Activated naive CD4-positive, alpha-beta T cell treated with anti-CD3 and anti-CD28 coated beads, Interleukin-2, amount 50 U/mL, for 24 hours (primary cell): ENCODE data around the gene CNBP.
"Not testable (repeated sequence)": the region's sequence is repeated elsewhere in the genome, so short reads cannot be mapped to it uniquely, and the experiment has no call there.

Experiments
- H3K27ac Mint-ChIP-seq: one replicate; pipeline ENCODE4 v1.8.0; 2021; ENCODE audit warnings: mild to moderate bottlenecking, mixed read lengths
- H3K27me3 Mint-ChIP-seq: one replicate; pipeline ENCODE4 v1.8.0; 2021; ENCODE audit warnings: mixed read lengths
- H3K36me3 Mint-ChIP-seq: one replicate; pipeline ENCODE4 v1.8.0; 2021; ENCODE audit warnings: mixed read lengths
- H3K4me1 Mint-ChIP-seq: one replicate; pipeline ENCODE4 v1.8.0; 2021; ENCODE audit warnings: mixed read lengths
- H3K4me3 Mint-ChIP-seq: one replicate; pipeline ENCODE4 v1.8.0; 2021; ENCODE audit warnings: mild to moderate bottlenecking, mixed read lengths
- H3K9me3 Mint-ChIP-seq: one replicate; pipeline ENCODE4 v1.8.0; 2021; ENCODE audit warnings: mixed read lengths

The CNBP gene

DNA sequence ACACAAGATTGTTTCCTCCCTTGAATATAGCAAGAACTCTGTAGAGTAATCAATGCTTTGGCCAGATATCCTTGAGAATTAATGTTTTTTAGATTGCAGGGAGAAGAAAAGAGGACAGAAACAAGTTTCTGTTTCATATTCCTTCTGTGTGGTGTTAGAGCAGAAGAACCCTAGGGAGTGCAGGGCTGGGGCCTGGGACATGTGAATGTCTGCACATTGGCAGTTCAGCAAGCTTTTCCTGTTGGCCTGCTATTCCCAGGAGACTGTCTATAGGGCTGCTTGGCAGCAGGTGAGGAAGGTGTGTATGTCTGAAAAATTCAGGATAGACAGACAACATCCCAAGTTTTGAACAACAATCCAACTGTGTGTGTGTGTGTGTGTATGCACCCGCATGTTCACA lies 13.6 kb upstream of the CNBP start:
- H3K27me3 Mint-ChIP-seq = no peaks in the 10 kb centered on the region
- no peak overlapping the region for H3K27ac Mint-ChIP-seq
- H3K4me1 Mint-ChIP-seq = no peaks in the 10 kb centered on the region
- no peaks in the 10 kb centered on the region for H3K9me3 Mint-ChIP-seq
- H3K4me3 Mint-ChIP-seq = no peak overlapping the region
- H3K36me3 Mint-ChIP-seq = no peaks in the 10 kb centered on the region

DNA sequence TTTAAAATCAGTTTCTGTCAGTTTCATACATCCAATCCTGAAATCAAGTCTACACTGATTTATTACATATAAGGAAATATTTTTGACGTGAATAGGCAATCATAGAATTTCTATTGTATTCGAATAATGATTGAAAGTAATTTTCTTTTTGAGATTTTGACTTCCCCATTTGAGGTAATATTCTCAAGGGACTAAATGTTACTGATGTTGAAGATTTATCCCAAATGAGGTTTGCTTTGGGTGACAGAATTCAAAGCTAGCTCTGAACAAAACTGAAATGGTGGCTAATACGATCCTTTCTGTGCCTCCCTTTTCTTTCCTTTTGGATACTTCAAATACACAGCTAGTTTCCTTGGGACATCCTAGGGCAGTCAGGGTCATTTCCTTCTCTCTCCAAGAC lies 12.9 kb upstream of the CNBP start:
- no peaks in the 10 kb centered on the region for H3K4me1 Mint-ChIP-seq
- no peak overlapping the region for H3K27ac Mint-ChIP-seq
- no peaks in the 10 kb centered on the region for H3K9me3 Mint-ChIP-seq
- H3K36me3 Mint-ChIP-seq = no peaks in the 10 kb centered on the region
- H3K4me3 Mint-ChIP-seq = no peak overlapping the region
- no peaks in the 10 kb centered on the region for H3K27me3 Mint-ChIP-seq

DNA sequence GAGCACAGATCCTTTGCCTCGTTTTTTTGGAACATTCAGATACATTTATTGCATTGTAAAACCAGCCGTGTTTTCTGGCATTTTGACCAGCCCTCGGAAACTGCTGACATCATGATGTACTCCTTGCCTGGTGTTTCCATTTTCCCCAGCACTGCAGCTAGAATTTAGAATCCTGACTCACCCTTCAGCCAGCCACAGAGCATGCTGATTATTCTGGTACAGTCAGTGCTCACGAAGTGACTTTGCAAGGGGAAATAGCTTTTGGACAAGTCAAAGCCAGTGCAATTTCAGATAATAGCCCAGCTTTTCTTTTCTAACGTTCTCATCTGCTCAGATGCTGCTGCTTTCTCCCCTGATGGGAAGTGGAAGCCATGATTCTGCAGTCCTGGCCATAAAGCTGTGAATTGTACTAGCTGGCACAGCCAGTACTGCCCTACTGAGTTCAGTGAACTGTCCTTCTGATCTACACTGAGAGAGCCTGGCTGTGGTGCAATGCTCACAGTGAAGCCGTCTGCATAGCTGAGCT lies 12.1 kb upstream of the CNBP start:
- no peaks in the 10 kb centered on the region for H3K36me3 Mint-ChIP-seq
- no peaks in the 10 kb centered on the region for H3K4me1 Mint-ChIP-seq
- no peaks in the 10 kb centered on the region for H3K27me3 Mint-ChIP-seq
- no peaks in the 10 kb centered on the region for H3K9me3 Mint-ChIP-seq
- H3K4me3 Mint-ChIP-seq = no peak overlapping the region
- H3K27ac Mint-ChIP-seq = no peak overlapping the region

DNA sequence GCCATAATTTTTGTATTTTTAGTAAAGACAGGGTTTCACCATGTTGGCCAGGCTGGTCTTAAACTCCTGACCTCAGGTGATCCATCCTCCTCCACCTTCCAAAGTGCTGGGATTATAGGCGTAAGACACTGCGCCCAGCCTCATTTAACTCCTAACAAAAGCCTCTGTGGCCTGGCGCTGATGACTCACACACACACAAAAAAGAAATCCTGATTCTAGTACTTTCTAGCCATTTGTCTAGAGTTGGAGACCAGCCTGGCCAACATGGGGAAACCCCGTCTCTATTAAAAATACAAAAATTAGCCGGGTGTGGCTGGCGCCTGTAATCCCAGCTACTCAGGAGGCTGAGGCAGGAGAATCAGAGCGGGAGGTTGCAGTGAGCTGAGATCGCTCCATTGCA lies 6.1 kb upstream of the CNBP start:
- not testable (repeated sequence) for H3K4me3 Mint-ChIP-seq

DNA sequence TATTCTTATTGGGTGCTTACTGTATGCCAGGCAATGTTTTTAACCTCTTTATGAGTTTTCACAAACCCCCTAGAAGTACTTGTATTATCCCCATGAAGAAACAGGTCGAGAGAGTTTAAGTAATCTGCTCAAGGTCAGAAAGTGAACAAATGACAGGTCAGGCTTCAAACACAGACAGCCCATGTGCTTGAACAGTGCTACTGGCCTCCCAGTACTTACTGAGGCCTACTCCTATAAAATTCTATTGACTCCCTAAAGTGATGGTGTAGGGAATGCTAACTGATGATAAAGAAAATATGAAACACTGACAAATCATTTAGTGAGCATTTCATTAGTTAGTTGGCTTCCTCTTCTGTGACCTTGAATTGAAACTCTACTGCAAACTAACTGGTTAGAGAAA lies 4.2 kb upstream of the CNBP start:
- peaks cover 4% of the 10 kb centered on the region for H3K36me3 Mint-ChIP-seq
- H3K27me3 Mint-ChIP-seq = no peaks in the 10 kb centered on the region
- no peaks in the 10 kb centered on the region for H3K9me3 Mint-ChIP-seq
- peaks cover 3% of the 10 kb centered on the region for H3K4me1 Mint-ChIP-seq
- no peak overlapping the region for H3K4me3 Mint-ChIP-seq
- H3K27ac Mint-ChIP-seq = no peak overlapping the region

More for the DNA sequence above, 6.1 kb upstream of the CNBP start:
- not testable (repeated sequence) for H3K27ac Mint-ChIP-seq, H3K9me3 Mint-ChIP-seq, H3K27me3 Mint-ChIP-seq, H3K36me3 Mint-ChIP-seq, H3K4me1 Mint-ChIP-seq

DNA sequence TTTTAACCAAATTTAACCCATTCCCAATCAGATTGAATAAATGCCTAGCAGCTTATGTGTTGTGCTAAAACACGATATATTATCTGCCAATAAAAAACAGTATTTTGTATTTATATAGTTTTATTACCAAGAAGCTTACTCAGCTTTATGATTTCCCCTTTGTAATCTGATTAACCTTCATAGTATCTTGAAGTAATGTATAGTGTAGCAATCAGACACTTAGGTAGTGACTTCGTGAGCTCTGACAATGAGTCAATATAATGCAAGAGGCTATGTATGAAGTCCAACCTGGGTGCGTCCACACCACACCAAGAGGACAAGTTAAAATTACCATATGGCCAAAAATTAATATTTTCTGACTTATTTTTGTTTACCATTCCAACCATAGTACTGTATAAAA lies 2.1 kb upstream of the CNBP start:
- H3K4me3 Mint-ChIP-seq = peak overlapping the region; percentile 49
- H3K9me3 Mint-ChIP-seq = no peaks in the 10 kb centered on the region
- H3K36me3 Mint-ChIP-seq = peaks cover 20% of the 10 kb centered on the region
- H3K27me3 Mint-ChIP-seq = no peaks in the 10 kb centered on the region
- H3K27ac Mint-ChIP-seq = no peak overlapping the region
- H3K4me1 Mint-ChIP-seq = peaks cover 9% of the 10 kb centered on the region

DNA sequence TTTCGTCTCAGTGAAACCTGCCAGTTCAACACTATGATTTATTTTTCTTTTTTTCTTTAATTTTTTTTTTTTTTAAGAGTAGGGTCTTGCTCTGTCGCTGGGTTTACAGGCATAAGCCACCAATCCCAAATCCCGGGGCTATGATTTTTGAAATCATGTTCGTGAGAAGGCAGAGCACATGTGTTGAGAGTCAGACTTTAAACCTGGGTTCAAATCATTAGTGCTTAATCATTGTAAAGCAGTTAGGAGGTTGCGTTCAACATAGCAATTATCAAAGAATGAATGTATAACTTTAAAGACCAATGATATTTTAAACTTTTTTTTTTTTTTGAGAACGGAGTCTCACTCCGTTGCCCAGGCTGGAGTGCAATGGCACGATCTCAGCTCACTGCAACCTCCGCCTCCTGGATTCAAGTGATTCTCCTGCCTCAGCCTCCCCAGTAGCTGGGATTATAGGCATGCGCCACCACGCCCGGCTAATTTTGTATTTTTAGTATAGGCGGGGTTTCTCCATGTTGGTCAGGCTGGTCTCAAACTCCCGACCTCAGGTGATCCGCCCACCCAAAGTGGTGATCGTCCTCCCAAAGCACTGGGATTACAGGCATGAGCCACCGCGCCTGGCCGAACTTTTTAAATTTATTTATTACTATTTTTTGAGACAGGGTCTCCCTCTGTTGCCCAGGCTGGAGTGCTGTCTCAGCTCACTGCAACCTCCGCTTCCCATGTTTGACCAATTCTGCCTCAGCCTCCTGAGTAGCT lies 1.3 kb upstream of the CNBP start:
- Mint-ChIP-seq H3K36me3 (peaks cover 25% of the 10 kb centered on the region), H3K4me1 (peaks cover 15% of the 10 kb centered on the region), H3K4me3 (peak overlapping the region; percentile 88)
- not testable (repeated sequence) for H3K27ac Mint-ChIP-seq, H3K27me3 Mint-ChIP-seq, H3K9me3 Mint-ChIP-seq

DNA sequence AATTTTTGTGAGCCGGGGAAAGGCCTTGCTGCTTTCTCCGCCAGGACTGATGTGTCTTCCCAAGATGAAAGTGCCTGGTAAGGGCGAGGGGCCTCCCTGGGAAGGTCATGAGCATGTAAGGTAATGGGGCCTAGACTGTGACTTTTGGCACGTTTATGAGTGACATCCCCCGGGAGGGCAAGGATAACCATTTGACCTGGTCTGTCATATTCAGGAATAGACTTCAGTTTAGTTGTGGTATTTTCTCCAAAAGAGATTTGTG lies 631 bp upstream of the CNBP start:
- H3K9me3 Mint-ChIP-seq = no peaks in the 10 kb centered on the region
- peak overlapping the region; percentile 100 for H3K27ac Mint-ChIP-seq
- peaks cover 26% of the 10 kb centered on the region for H3K36me3 Mint-ChIP-seq

DNA sequence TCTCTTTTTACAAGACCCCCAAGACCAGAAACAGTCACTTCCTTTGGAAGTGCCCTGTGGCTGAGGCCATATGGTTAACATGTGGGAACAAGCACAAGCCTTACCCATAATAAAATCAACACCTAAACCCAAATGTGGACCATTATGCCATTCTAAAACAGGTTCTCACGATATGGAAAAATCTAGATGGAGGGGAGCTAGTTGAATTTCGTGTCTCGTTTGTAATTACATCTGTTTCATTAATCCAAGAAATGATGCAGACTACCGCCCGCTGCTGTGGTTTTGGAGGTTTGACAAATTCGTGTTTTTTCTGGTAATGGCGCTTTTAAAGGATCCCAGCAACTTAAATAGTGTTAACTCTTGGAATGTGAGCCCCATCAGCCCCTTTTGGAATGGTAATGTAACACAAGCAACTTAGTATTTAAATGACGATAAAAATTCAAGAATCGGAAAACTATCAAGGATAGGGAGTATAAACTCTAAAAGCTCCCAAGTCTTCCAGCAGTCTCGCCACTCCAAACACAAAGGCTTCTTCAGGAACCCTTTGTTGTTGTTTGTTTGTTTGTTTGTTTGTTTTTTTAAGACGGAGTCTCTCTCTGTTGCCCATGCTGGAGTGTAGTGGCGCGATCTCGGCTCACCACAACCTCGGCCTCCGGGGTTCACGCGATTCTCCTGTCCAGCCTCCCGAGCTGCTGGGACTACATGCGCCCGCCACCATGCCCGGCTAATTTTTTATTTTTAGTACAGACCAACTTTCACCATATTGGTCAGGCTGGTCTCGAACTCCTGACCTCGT lies 1.1 kb downstream of the CNBP start:
- peaks cover 34% of the 10 kb centered on the region for H3K4me1 Mint-ChIP-seq
- H3K9me3 Mint-ChIP-seq = no peaks in the 10 kb centered on the region
- peak overlapping the region; percentile 100 for H3K27ac Mint-ChIP-seq
- no peaks in the 10 kb centered on the region for H3K27me3 Mint-ChIP-seq
- peaks cover 30% of the 10 kb centered on the region for H3K36me3 Mint-ChIP-seq
- H3K4me3 Mint-ChIP-seq = peak overlapping the region; percentile 88

More for the DNA sequence above, 631 bp upstream of the CNBP start:
- Mint-ChIP-seq H3K4me1 (peaks cover 19% of the 10 kb centered on the region), H3K27me3 (no peaks in the 10 kb centered on the region), H3K4me3 (peak overlapping the region; percentile 88)

DNA sequence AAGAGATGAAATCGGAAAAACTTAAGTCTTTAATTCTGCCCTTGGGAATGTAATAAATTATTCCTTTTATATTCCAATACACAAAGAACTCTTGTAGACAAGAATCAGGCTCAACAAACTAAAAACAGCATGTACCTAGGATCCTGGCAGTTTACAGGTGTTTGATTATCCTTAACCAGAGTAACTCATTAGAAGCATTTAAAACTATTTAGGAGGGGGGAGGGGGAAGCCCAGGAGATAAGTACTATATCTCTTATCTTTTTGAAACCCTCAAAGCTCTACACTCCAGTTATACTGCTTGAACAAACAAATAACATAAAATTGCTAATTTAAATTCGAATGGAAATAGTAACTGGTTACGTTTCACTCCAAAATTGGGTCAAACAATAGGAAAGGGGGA lies 1.9 kb downstream of the CNBP start:
- H3K36me3 Mint-ChIP-seq = peaks cover 33% of the 10 kb centered on the region
- peak overlapping the region; percentile 88 for H3K4me3 Mint-ChIP-seq
- H3K27ac Mint-ChIP-seq = peak overlapping the region; percentile 100
- H3K4me1 Mint-ChIP-seq = peaks cover 42% of the 10 kb centered on the region
- no peaks in the 10 kb centered on the region for H3K27me3 Mint-ChIP-seq
- H3K9me3 Mint-ChIP-seq = no peaks in the 10 kb centered on the region

DNA sequence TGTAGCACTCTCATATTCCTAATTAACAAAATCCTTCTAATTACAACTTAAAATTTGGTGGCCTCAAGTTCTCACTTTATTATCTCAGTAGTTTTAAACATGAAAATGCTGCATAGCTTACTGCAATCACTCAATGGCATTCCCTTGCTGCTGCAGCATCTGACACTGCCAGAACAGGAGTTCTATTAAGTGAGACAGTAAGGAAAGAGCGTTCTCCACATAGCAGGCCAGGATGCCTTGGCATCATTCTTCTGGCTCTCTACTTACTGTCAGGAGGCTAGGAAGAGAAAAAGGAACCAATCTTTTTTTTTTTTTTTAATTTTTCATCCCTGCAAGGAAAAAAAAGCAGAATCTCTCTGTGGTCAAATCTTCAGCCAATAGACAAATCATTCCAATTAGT lies 3.2 kb downstream of the CNBP start:
- H3K4me3 Mint-ChIP-seq = peak overlapping the region; percentile 88
- H3K27me3 Mint-ChIP-seq = no peaks in the 10 kb centered on the region
- H3K9me3 Mint-ChIP-seq = no peaks in the 10 kb centered on the region
- peak overlapping the region; percentile 80 for H3K27ac Mint-ChIP-seq
- peaks cover 55% of the 10 kb centered on the region for H3K4me1 Mint-ChIP-seq
- peaks cover 41% of the 10 kb centered on the region for H3K36me3 Mint-ChIP-seq

DNA sequence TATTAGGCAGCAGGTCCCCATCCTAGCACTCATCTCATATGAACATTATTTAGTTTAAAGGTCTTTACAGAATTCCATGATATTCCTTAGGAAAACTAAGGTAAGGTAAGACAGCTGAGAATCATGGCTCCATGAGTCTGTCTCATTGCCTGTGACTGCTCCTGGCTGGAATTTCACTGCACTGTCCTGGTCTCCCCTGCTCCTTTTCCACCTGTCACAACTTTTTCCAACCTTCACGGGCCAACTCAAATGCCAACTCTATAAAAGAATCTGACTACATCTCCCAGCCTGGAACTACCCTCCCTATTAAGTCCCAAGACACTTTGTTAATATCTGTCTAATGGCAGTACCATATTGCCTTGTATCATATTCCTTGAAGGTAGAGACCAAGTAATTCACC lies 7.6 kb downstream of the CNBP start:
- Mint-ChIP-seq H3K4me3 (peak overlapping the region; percentile 88), H3K4me1 (peaks cover 83% of the 10 kb centered on the region), H3K27me3 (no peaks in the 10 kb centered on the region), H3K36me3 (peaks cover 27% of the 10 kb centered on the region), H3K27ac (peak overlapping the region; percentile 84), H3K9me3 (no peaks in the 10 kb centered on the region)

DNA sequence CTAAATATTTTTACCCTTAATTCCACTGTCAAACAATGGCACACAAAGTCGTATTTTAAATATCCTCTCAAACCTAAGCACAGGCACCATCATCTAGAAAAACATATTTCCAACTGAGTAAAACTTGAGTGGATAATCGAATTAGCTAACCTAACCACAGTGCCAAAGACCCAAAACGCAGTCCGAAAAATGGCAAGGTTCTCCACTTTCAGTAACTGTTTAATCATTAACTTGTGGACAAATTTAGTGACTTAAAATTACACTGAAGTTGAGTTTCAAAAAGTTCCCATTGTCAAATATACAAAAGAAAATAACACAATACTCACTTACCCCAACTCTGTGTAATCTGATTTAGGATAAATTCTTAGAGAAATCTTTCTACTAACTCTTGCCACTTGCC lies 10.0 kb downstream of the CNBP start:
- peaks cover 27% of the 10 kb centered on the region for H3K36me3 Mint-ChIP-seq
- H3K27me3 Mint-ChIP-seq = no peaks in the 10 kb centered on the region
- H3K9me3 Mint-ChIP-seq = no peaks in the 10 kb centered on the region
- H3K4me1 Mint-ChIP-seq = peaks cover 81% of the 10 kb centered on the region
- peak overlapping the region; percentile 71 for H3K4me3 Mint-ChIP-seq
- peak overlapping the region; percentile 82 for H3K27ac Mint-ChIP-seq

DNA sequence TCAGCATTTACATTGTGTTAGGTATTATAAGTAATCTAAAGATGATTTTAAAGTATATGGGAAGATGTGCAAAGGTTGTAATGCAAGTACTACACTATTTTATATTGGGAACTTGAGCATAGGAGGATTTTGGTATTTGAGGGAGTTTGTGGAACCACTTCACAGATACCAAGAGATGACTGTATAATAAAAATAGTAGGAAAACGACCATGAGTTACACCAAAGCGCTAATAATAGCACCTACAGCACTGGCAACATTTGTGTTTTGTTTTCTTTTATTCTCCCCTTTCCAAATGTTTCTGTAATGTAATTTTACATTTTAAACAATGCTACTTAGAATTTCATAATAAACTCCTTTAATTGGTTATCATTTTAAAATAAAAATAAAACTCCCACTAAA lies 10.5 kb downstream of the CNBP start:
- peak overlapping the region; percentile 62 for H3K27ac Mint-ChIP-seq
- peaks cover 26% of the 10 kb centered on the region for H3K36me3 Mint-ChIP-seq
- peaks cover 76% of the 10 kb centered on the region for H3K4me1 Mint-ChIP-seq

DNA sequence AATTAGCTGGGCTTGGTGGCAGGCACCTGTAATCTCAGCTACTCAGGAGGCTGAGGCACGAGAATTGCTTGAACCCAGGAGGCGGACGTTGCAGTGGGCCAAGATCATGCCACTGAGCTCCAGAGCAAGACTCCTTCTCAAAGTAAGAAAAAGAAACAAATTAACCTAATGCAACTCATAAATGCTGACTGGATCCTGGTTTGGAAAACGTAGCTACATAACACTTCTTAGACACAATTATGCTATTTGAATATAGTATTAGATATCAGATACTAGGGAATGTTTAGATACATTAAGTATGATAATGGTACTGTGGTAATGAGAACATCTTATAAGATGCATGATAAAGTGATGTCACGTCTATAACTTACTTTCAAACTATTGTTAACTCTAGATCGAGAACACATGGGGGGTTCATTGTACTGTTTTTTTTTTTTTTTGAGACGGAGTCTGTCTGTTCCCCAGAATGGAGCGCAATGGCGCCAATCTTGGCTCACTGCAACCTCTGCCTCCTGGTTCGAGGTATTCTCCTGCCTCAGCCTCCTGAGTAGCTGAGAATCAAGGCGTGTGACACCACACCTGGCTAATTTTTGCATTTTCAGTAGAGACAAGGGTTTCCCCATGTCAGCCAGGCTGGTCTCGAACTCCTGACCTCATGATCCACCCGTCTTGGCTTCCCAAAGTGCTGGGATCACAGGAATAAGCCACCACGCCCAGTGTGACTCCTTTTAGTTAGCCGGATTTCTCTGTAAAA lies 16.9 kb downstream of the CNBP start:
- no peak overlapping the region for H3K27ac Mint-ChIP-seq
- H3K4me1 Mint-ChIP-seq = peaks cover 40% of the 10 kb centered on the region
- H3K27me3 Mint-ChIP-seq = no peaks in the 10 kb centered on the region
- peaks cover 18% of the 10 kb centered on the region for H3K36me3 Mint-ChIP-seq
- no peak overlapping the region for H3K4me3 Mint-ChIP-seq
- no peaks in the 10 kb centered on the region for H3K9me3 Mint-ChIP-seq

More for the DNA sequence above, 10.5 kb downstream of the CNBP start:
- no peaks in the 10 kb centered on the region for H3K9me3 Mint-ChIP-seq
- H3K27me3 Mint-ChIP-seq = no peaks in the 10 kb centered on the region
- H3K4me3 Mint-ChIP-seq = peak overlapping the region; percentile 71

DNA sequence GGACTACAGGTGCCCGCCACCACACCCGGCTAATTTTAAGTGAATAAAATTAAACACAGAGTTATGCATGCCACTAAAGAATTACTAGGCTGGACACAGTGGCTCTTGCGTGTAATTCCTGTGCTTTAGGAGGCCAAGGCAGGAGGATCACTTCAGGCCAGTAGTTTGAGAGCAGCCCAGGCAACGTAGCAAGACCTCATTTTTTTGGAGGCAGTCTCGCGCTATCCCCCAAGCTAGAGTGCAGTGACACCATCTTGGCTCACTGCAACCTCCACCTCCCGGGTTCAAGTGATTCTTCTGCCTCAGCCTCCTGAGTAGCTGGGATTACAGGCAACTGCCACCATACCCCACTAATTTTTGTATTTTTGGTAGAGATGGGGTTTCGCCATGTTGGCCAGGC lies 18.1 kb downstream of the CNBP start:
- not testable (repeated sequence) for H3K4me3 Mint-ChIP-seq, H3K27ac Mint-ChIP-seq, H3K27me3 Mint-ChIP-seq, H3K9me3 Mint-ChIP-seq
- Mint-ChIP-seq H3K4me1 (peaks cover 31% of the 10 kb centered on the region), H3K36me3 (peaks cover 12% of the 10 kb centered on the region)
